ENCODE data around the gene RNF114.
"Not testable (repeated sequence)": the region's sequence is repeated elsewhere in the genome, so short reads cannot be mapped to it uniquely, and the experiment has no call there.

The RNF114 gene

DNA sequence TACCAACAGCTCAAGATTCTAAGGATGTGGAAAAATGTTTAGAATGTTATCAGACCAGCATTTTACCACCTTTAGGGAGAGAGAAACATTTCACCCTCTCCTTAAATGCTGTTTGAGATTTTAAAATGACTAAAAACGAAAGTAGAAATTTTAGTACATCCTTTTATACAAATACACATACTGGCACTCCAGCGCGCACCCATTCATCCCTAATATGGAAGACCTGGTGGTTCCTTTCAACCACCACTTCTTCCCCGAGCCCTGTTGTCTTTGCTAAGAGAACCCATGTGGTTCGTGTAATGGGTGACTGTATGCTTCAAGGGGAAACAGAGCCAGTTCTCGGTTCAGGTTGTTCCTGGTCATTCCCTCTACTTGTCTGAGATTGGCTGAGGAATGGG is 42.1 kb upstream of the RNF114 start:
- Histone ChIP-seq H3K27ac (ENCODE audit: extremely low read depth, low read depth, low read length) (no peak overlapping the region), H3K36me3 (ENCODE audit: control insufficient read depth in 2 of 2, insufficient read depth in 1 of 2, low read length in 2 of 2) (peaks cover 0 to 4% of the 10 kb centered on the region in 2 experiments; a peak in 1 of 3 replicates), H3K9me3 (ENCODE audit: control insufficient read depth, insufficient read depth, low read depth, low read length) (no peaks in the 10 kb centered on the region), H3K4me3 (ENCODE audit: low read depth, low read length) (no peak overlapping the region), H3K4me1 (ENCODE audit: control insufficient read depth, insufficient read depth, low read length) (no peaks in the 10 kb centered on the region)
- POLR2A ChIA-PET, result interaction anchor here (0.7 kb wide), 1 partner anchor 200 kb away, joined by 3 read pairs; no protein-coding TSS in a partner anchor
- CTCF ChIA-PET, result interaction anchor here (0.6 to 1.8 kb wide), 2 partner anchors 10 to 353 kb away, joined by 3 to 6 read pairs; no protein-coding TSS in a partner anchor
- no peak for TF ChIP-seq ZNF184 (tag by site-specific recombination; IDR thresholded peaks at IDR 0.05)

GRCh38 chr20:49895474-49896093 is 40.6 kb upstream of the RNF114 start:
- CTCF ChIA-PET; POLR2A ChIA-PET; H3K27ac ChIP-seq (ENCODE audit: extremely low read depth, low read depth, low read length); H3K36me3 ChIP-seq (ENCODE audit: control insufficient read depth in 2 of 2, insufficient read depth in 1 of 2, low read length in 2 of 2); H3K4me3 ChIP-seq (ENCODE audit: low read depth, low read length); H3K9me3 ChIP-seq (ENCODE audit: control insufficient read depth, insufficient read depth, low read depth, low read length); H3K4me1 ChIP-seq (ENCODE audit: control insufficient read depth, insufficient read depth, low read length): not testable (repeated sequence)

DNA sequence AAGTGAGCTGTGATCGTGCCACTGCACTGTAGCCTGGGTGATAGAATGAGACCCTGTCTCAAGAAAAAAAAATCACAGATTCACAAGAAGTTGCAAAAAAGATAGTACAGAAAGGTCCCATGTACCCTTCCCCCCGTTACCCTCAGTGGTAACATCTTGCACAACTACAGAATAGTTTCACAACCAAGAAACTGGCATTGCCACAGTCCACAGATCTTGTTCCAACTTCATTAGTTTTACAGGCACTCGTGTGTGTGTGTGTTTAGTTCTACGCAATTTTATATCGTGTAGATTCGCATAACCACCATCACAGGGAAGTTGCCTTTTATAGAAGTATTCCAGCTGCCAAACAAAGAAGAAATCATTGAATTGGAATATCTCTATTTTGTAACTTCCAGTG is 40.0 kb upstream of the RNF114 start:
- Histone ChIP-seq H3K27ac (ENCODE audit: extremely low read depth, low read depth, low read length) (no peak overlapping the region), H3K4me3 (ENCODE audit: low read depth, low read length) (no peak overlapping the region), H3K9me3 (ENCODE audit: control insufficient read depth, insufficient read depth, low read depth, low read length) (no peaks in the 10 kb centered on the region), H3K4me1 (ENCODE audit: control insufficient read depth, insufficient read depth, low read length) (peaks cover 3% of the 10 kb centered on the region), H3K36me3 (ENCODE audit: control insufficient read depth in 2 of 2, insufficient read depth in 1 of 2, low read length in 2 of 2) (no peaks in the 10 kb centered on the region)
- ChIA-PET CTCF (interaction anchor here (0.6 to 1.1 kb wide), 2 partner anchors 8 to 284 kb away, joined by 3 to 5 read pairs; no protein-coding TSS in a partner anchor), POLR2A (interaction anchor here (1.2 kb wide), 1 partner anchor 10 kb away, joined by 3 read pairs; no protein-coding TSS in a partner anchor)
- TF ChIP-seq ZNF580 (tag by site-specific recombination; IDR thresholded peaks at IDR 0.05) (no peak), ZNF155 (tag by site-specific recombination; IDR thresholded peaks at IDR 0.05) (no peak), ZNF530 (tag by site-specific recombination; IDR thresholded peaks at IDR 0.05; ENCODE audit: low read depth) (no peak), ZNF341 (tag by site-specific recombination; IDR thresholded peaks at IDR 0.05; ENCODE audit: low read depth) (no peak), ELK4 (IDR thresholded peaks at IDR 0.05; ENCODE audit: borderline replicate concordance, low read depth, low read length) (no peak), ZSCAN16 (tag by site-specific recombination; IDR thresholded peaks at IDR 0.05) (no peak), ZNF558 (tag by site-specific recombination; IDR thresholded peaks at IDR 0.05) (no peak), ZNF114 (tag by site-specific recombination; IDR thresholded peaks at IDR 0.05) (no peak)
- TF ChIP-seq, protein P1, sequence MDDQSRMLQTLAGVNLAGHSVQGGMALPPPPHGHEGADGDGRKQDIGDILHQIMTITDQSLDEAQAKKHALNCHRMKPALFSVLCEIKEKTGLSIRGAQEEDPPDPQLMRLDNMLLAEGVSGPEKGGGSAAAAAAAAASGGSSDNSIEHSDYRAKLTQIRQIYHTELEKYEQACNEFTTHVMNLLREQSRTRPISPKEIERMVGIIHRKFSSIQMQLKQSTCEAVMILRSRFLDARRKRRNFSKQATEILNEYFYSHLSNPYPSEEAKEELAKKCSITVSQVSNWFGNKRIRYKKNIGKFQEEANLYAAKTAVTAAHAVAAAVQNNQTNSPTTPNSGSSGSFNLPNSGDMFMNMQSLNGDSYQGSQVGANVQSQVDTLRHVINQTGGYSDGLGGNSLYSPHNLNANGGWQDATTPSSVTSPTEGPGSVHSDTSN (CRISPR knock-in tag; IDR thresholded peaks at IDR 0.05), result no peak

DNA sequence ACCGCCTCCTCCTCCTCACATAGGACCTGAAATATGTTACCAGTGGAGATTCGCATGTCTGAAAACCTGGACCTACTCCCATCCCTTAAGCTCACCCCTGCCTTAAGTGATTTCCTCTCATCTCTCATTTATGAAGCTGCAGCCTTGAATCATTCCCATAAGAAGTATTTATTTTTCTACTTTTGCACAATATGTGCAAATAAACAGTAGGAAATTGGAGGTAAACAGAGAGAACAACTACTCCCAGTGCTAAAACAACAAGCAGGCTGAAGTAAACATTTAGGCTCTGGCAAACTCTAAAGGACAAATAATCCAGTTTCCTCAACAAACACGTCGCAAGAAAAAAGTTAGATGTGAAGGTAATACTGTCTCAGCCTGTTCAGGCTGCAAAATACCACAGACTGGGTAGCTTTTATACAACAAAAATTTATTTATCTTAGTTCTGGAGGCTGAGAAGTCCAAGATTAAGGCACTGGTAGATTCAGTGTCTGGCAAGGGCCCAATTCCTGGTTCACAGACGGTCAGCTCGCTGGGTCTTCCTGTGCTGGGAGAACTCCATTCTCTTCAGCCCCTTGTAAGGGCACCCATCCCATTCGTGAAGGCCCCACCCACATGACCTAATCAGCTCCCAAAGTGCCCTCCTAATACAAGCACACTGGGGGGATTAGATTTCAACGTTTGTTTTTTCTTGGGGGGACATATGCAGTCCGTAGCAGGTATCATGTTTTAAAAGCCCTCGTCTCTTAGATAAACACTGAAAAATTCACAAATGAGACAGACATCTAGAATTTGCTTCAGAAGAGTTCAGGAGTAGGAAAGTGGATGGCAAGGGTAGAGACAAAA is 36.4 kb upstream of the RNF114 start:
- Histone ChIP-seq H3K27ac (ENCODE audit: extremely low read depth, low read depth, low read length) (no peak overlapping the region), H3K9me3 (ENCODE audit: control insufficient read depth, insufficient read depth, low read depth, low read length) (no peaks in the 10 kb centered on the region), H3K4me3 (ENCODE audit: low read depth, low read length) (no peak overlapping the region), H3K36me3 (ENCODE audit: control insufficient read depth in 2 of 2, insufficient read depth in 1 of 2, low read length in 2 of 2) (peaks cover 0 to 12% of the 10 kb centered on the region in 2 experiments; a peak in 1 of 3 replicates), H3K4me1 (ENCODE audit: control insufficient read depth, insufficient read depth, low read length) (peaks cover 3% of the 10 kb centered on the region)
- CTCF ChIA-PET, result interaction anchor here (0.6 to 2.6 kb wide), 6 partner anchors 8 to 550 kb away, joined by 3 to 22 read pairs (median 4); no protein-coding TSS in a partner anchor
- POLR2A ChIA-PET, result interaction anchor here (0.7 to 1.1 kb wide), 3 partner anchors 14 to 167 kb away, joined by 3 to 6 read pairs (median 3); partner anchors contain the start of gene RNF114
- TF ChIP-seq ZBTB49 (tag by site-specific recombination; IDR thresholded peaks at IDR 0.05; ENCODE audit: low read depth) (no peak), ZNF549 (tag by site-specific recombination; IDR thresholded peaks at IDR 0.05) (no peak), ZNF19 (tag by site-specific recombination; IDR thresholded peaks at IDR 0.05; ENCODE audit: low read depth) (no peak), FEZF1 (tag by site-specific recombination; IDR thresholded peaks at IDR 0.05) (peak; percentile 80), ZXDB (tag by site-specific recombination; IDR thresholded peaks at IDR 0.05) (0 out of 2 replicates have a peak, but pooled peaks have one; percentile 37), PRDM10 (tag by site-specific recombination; IDR thresholded peaks at IDR 0.05) (no peak)
